Testis (tissue), 2 donors: ENCODE measurements around the gene VWDE.

ENCODE experiments used
- CTCF ChIP-seq, 3 experiments: fragments of 450-650 bp in 2 of 3; fragments of 200-600 bp in 1 of 3; sonication (generic) in 1 of 3; IDR thresholded peaks; one replicate each; pipeline ENCODE4 v1.5.1; 2016 to 2019; ENCODE audit warnings: antibody characterized with exemption in 3 of 3, mild to moderate bottlenecking in 2 of 3, moderate library complexity in 1 of 3
- POLR2A ChIP-seq: fragments of 450-650 bp; IDR thresholded peaks from one replicate; pipeline ENCODE4 v1.6.1; 2017; ENCODE audit warnings: antibody characterized with exemption, mild to moderate bottlenecking, moderate library complexity

DNA sequence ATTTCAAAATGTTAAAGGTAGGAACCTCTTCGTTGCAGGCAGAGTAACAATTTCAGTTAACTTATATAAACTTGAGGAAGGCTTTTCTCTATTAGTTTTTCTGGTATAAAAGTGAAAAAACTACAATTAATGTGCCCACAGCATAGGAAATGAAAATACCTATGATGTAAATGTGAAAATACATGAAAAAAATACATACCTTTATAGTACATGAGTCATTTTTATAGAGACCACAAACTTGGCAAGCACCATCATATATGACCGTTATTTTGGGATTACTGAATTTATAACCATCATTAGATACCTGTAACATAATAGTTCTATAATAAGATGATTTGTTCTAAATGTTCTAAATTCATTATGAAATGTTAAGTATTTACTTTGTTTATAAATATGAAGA, 42.7 kb downstream of the VWDE start:
- no peak for TF ChIP-seq CTCF (IDR thresholded peaks at IDR 0.05)
- no peak for TF ChIP-seq POLR2A
